AG08395 (cell line): ENCODE measurements around the gene NLRX1.
A peak's percentile ranks its signal among the peaks of the same experiment; 100 is the strongest.
"Not testable (repeated sequence)": the region's sequence is repeated elsewhere in the genome, so short reads cannot be mapped to it uniquely, and the experiment has no call there.

Source experiments
- DNase-seq: peaks from one replicate; pipeline ENCODE4 v3.0.0; 2012; ENCODE audit warnings: mixed read lengths, low spot score

NLRX1 gene

DNA sequence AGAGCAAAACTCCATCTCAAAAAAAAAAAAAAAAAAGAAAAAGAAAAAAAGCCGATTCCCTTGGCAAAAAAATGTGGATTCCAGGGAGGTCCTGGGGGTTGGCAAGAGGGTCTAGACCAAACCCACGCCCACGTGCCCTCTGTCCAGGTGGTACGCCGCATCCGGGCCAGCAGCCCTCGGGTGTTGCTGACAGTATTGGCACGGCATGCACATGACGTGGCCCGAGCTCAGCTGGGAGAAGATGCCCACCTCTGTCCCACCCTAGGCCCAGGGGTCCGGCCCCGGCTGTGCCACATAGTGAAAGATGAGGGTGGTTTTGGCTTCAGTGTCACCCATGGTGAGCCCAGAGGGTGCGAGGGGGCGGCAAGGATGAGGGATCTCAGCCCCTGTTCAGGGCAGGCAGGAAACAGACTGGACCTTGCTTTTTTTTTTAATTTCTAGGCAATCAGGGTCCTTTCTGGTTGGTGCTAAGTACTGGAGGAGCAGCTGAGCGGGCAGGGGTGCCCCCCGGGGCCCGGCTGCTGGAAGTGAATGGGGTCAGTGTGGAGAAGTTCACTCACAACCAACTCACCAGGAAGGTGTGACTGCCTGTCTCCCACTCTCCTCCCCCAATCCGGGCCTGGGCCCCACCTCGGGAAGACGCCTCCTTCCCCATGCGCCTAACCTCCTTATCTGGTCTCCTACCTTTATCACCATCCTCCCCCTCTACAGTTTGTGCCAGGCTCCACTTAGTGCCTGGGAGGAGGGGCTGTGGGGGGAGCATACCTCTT lies 18.8 kb downstream of the NLRX1 start:
- DNase-seq: no peak

- DNase-seq: no peak
Measured at GRCh38 chr11:119188067-119188466, 19.5 kb downstream of the NLRX1 start.

DNA sequence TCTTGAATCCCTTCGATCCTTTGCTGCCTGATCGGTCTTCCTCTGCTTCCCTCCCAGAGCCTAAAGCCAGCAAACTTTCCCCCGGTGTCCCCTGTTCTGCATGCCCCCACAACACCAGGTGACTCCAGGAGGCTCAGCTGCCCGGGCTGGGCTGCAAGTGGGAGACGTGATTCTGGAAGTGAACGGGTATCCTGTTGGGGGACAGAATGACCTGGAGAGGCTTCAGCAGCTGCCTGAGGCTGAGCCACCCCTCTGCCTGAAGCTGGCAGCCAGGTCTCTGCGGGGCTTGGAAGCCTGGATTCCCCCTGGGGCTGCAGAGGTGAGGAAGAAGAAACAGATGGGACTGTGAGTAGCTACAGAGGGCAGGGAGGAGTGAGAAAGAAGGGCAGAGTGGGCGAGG lies 20.4 kb downstream of the NLRX1 start:
- DNase-seq: no peak

- DNase-seq: no peak
Measured at GRCh38 chr11:119189393-119189792, 20.9 kb downstream of the NLRX1 start.

- no peak for DNase-seq
Measured at GRCh38 chr11:119190531-119190930, 22.0 kb downstream of the NLRX1 start.

GRCh38 chr11:119191265-119191664 lies 22.7 kb downstream of the NLRX1 start:
- DNase-seq: not testable (repeated sequence)

DNA sequence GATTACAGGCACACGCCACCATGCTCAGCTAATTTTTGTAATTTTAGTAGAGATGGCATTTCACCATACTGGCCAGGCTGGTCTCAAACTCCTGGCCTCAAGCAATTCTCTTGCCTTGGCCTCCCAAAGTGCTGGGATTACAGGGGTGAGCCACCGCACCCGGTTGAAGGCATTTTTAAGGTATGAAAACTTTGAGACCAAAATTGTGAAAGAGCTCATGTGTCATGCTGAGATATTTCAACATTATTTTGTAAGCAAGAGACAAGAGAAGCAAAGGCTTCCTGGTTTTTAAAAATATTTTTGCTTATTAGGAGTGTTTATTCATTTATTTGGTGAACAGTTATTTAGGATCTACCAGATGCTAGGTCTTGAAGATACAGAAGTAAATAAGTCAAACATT lies 23.6 kb downstream of the NLRX1 start:
- DNase-seq: no peak

- no peak for DNase-seq
Measured at GRCh38 chr11:119193001-119193400, 24.5 kb downstream of the NLRX1 start.

GRCh38 chr11:119193626-119194025 lies 25.1 kb downstream of the NLRX1 start:
- no peak for DNase-seq

DNA sequence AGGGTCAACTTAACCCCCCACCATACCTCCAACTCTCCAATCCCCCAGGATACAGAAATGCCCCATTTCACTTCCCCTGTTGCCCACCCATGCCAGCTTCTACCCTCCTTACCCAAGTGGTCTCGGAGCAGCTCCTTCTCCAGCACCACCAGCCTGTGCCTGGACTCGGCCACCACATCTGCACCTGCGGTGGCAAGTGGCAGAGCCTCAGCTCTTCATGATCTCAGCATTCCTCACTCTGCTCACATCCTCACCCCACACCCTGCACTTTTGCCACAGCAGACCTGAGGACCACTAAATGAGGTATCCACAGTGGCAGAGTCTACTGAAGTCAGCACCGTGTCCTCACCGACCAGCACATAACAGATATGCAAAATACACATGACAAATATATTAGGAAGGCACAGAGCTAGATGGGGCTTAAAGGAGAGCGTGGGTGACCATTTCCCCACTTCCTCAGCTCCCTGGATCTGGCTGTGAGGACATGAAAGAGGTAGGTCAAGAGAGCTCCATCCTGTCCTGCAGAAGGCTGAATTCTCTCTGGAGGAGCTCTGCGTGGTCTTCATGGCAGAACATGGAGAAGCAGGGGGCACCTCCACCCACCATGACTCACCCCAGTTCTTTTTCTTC lies 26.4 kb downstream of the NLRX1 start:
- DNase-seq: no peak

GRCh38 chr11:119195680-119196079 lies 27.2 kb downstream of the NLRX1 start:
- peak; percentile 92 for DNase-seq

- DNase-seq: peak; percentile 88
Measured at GRCh38 chr11:119196833-119197483, 28.4 kb downstream of the NLRX1 start.

- DNase-seq: no peak
Measured at GRCh38 chr11:119198925-119199324, 30.4 kb downstream of the NLRX1 start.

DNA sequence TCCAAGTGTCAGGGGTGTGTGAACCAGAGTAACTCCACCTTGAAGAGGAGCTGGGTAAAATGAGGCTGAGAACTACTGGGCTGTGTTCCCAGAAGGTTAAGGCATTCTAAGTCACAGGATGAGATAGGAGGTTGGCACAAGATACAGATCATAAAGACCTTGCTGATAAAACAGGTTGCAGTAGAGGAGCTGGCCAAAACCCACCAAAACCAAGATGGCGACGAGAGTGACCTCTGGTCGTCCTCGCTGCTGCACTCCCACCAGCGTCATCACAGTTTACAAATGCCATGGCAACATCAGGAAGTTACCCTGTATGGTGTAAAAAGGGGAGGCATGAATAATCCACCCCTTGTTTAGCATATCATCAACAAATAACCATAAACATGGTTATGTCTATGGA lies 32.7 kb downstream of the NLRX1 start:
- not testable (repeated sequence) for DNase-seq

DNA sequence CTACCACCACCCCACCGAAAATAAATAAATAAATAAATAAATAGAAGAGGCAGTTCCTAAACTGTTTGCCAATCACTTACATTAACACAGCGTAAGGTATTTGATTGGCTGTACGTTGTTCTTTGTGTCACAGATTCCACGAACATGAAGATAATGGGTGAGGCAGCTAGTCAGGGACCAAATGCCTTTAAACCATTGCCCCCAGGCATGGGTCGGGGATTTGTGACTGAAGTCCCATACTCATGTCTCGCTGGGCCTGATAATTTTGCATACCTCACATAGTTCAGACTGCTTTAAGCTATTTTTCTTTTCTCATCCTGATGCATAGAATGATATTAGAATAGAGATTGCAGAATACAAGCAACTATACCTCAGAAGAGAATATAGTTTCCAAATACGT lies 34.0 kb downstream of the NLRX1 start:
- no peak for DNase-seq

DNA sequence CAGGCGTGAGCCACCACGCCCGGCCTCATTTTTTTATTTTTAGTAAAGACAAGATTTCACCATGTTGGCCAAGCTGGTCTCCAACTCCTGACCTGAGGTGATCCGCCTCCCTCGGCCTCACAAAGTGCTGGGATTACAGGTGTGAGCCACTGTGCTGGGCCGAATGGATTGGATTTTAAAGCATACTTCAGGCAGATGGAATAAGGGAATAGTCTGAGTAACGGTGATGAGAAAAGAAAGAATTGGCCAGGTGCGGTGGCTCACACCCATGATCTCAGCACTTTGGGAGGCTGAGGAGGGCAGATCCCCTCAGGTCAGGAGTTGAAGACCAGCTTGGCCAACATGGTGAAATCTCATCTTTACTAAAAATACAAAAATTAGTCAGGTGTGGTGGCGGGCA lies 35.5 kb downstream of the NLRX1 start:
- no peak for DNase-seq

- no peak for DNase-seq
Measured at GRCh38 chr11:119205080-119205479, 36.6 kb downstream of the NLRX1 start.

DNA sequence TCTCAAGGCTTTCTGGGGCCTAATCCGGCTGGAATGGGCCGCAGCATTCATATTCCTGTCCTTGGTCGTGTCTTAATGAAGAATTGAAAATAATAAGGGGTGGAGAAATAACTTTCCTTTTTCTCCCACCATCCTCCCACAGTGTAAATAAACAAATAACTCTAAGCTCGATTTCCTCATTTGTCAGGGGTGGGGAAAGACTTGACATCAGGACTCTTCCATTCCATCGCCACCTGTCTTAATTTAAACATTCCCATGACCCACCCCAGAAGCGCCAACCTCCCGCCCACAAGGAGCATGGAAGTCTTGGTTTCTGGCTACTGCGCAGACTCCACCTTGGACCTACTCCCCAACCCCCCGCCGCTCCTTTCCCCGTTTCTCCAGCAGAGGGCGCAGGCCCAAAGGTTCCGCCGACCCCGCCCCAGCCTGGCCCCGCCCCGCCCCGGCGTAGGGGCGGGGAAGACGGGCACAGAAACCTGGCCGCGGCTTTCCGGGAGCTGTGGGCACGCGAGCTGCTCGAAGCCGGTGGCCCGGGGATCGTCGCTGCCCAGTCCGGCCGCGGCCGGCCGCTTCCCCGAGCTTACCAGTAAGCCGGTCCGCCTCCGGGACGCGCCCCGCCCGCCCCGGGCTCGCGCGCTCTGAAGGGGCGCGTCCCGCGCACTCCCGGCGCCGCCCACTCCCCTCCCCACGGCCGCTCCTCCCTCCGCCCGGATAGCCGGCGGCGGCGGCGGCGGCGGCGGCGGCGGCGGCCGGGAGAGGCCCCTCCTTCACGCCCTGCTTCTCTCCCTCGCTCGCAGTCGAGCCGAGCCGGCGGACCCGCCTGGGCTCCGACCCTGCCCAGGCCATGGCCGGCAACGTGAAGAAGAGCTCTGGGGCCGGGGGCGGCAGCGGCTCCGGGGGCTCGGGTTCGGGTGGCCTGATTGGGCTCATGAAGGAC lies 37.3 kb downstream of the NLRX1 start, which contains the start of gene CBL:
Gene CBL (plus strand): TSS at position 766 of the 937 bp plus-strand sequence. CDS start 79 bp downstream, at position 845.
- peak; percentile 98 for DNase-seq

GRCh38 chr11:119206511-119207414 lies 38.2 kb downstream of the NLRX1 start:
- no peak for DNase-seq

- DNase-seq: no peak
Measured at GRCh38 chr11:119207415-119207960, 39.0 kb downstream of the NLRX1 start.

GRCh38 chr11:119209186-119209585 lies 40.7 kb downstream of the NLRX1 start:
- no peak for DNase-seq
